Loucy (cell line): ENCODE measurements around the gene OR13A1.

Experiments
- CTCF ChIP-seq: fragments of 200-600 bp; sonication (generic); conservative IDR thresholded peaks from 2 replicates; pipeline ENCODE4 v1.5.1; 2014; ENCODE audit warnings: mild to moderate bottlenecking, antibody characterized with exemption, low read length
- EZH2phosphoT487 ChIP-seq: fragments of 200-600 bp; IDR thresholded peaks from 2 replicates; pipeline ENCODE4 v1.6.1; 2018; ENCODE audit warnings: antibody characterized with exemption, mild to moderate bottlenecking, moderate library complexity, borderline replicate concordance

GRCh38 chr10:45257600-45257999, 57.8 kb downstream of the OR13A1 start:
- TF ChIP-seq CTCF (no peak), EZH2phosphoT487 (no peak)
